Measurements from ENCODE around the gene ASPHD2.

DNA sequence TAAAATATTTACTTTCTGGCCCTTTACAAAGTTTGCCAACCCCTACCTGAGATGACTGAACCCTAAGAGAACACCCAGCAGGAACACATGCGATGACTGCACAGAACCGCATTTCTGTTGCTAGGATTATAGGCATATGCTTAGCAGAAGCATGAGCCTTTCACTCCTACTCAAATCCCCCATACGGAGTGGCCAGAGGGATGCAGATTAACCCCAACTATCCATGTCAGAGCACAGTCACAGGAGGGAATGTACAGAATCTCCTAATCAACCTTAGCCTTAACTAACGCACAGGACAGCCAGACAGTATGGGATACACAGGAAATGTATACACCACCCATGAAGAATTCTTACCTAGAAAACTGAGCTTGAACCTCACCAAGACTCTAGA, 48.3 kb downstream of the ASPHD2 start:
- TF ChIP-seq ZNF565 (CRISPR knock-in tag; conservative IDR thresholded peaks at IDR 0.05; ENCODE audit: low read depth) (no peak), ZNF8 (CRISPR knock-in tag; IDR thresholded peaks at IDR 0.05) (no peak), ARNTL (CRISPR knock-in tag; IDR thresholded peaks at IDR 0.05; ENCODE audit: borderline replicate concordance, low read depth) (no peak), SNAI2 (CRISPR knock-in tag; IDR thresholded peaks at IDR 0.05) (no peak), TOX (CRISPR knock-in tag; IDR thresholded peaks at IDR 0.05; ENCODE audit: borderline replicate concordance) (no peak), PPARA (CRISPR knock-in tag; IDR thresholded peaks at IDR 0.05; ENCODE audit: borderline replicate concordance) (no peak), ISL1 (CRISPR knock-in tag; IDR thresholded peaks at IDR 0.05) (no peak), CSDC2 (CRISPR knock-in tag; IDR thresholded peaks at IDR 0.05) (no peak)
- TF ChIP-seq, protein P1, sequence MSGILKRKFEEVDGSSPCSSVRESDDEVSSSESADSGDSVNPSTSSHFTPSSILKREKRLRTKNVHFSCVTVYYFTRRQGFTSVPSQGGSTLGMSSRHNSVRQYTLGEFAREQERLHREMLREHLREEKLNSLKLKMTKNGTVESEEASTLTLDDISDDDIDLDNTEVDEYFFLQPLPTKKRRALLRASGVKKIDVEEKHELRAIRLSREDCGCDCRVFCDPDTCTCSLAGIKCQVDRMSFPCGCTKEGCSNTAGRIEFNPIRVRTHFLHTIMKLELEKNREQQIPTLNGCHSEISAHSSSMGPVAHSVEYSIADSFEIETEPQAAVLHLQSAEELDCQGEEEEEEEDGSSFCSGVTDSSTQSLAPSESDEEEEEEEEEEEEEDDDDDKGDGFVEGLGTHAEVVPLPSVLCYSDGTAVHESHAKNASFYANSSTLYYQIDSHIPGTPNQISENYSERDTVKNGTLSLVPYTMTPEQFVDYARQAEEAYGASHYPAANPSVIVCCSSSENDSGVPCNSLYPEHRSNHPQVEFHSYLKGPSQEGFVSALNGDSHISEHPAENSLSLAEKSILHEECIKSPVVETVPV (CRISPR knock-in tag; IDR thresholded peaks at IDR 0.05), result no peak
- TF ChIP-seq, protein P2, sequence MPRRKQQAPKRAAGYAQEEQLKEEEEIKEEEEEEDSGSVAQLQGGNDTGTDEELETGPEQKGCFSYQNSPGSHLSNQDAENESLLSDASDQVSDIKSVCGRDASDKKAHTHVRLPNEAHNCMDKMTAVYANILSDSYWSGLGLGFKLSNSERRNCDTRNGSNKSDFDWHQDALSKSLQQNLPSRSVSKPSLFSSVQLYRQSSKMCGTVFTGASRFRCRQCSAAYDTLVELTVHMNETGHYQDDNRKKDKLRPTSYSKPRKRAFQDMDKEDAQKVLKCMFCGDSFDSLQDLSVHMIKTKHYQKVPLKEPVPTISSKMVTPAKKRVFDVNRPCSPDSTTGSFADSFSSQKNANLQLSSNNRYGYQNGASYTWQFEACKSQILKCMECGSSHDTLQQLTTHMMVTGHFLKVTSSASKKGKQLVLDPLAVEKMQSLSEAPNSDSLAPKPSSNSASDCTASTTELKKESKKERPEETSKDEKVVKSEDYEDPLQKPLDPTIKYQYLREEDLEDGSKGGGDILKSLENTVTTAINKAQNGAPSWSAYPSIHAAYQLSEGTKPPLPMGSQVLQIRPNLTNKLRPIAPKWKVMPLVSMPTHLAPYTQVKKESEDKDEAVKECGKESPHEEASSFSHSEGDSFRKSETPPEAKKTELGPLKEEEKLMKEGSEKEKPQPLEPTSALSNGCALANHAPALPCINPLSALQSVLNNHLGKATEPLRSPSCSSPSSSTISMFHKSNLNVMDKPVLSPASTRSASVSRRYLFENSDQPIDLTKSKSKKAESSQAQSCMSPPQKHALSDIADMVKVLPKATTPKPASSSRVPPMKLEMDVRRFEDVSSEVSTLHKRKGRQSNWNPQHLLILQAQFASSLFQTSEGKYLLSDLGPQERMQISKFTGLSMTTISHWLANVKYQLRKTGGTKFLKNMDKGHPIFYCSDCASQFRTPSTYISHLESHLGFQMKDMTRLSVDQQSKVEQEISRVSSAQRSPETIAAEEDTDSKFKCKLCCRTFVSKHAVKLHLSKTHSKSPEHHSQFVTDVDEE (CRISPR knock-in tag; IDR thresholded peaks at IDR 0.05), result no peak
